Measurements from ENCODE around the gene KRTAP10-7. TPM values are rescaled to one million over a fixed set of nuclear protein-coding genes. Genes with fewer than 3 reads are reported as not detected.

The KRTAP10-7 gene
- total RNA-seq, 2 donors from 2014 or later = not detected

Other genes with a start within 250 kb of the KRTAP10-7 start
- gene TRPM2, start 247.0 kb upstream of the KRTAP10-7 start, total RNA-seq = 1 to 10 TPM; 2.4 to 3.2 TPM
- gene LRRC3, start 145.1 kb upstream of the KRTAP10-7 start, total RNA-seq = 1 to 10 TPM; 2.8 to 3.8 TPM
- not detected for gene KRTAP10-1, start 60.4 kb upstream of the KRTAP10-7 start, total RNA-seq
- gene KRTAP10-2, start 49.1 kb upstream of the KRTAP10-7 start, total RNA-seq = not detected
- not detected for gene KRTAP10-3, start 41.8 kb upstream of the KRTAP10-7 start, total RNA-seq
- not detected for gene KRTAP10-4, start 26.9 kb upstream of the KRTAP10-7 start, total RNA-seq
- not detected for gene KRTAP10-5, start 20.0 kb upstream of the KRTAP10-7 start, total RNA-seq
- not detected for gene KRTAP10-6, start 8.1 kb upstream of the KRTAP10-7 start, total RNA-seq
- gene KRTAP10-8, start 11.5 kb downstream of the KRTAP10-7 start, total RNA-seq = not detected
- not detected for gene KRTAP10-9, start 26.5 kb downstream of the KRTAP10-7 start, total RNA-seq
- not detected for gene KRTAP10-10, start 36.8 kb downstream of the KRTAP10-7 start, total RNA-seq
- not detected for gene KRTAP10-11, start 45.8 kb downstream of the KRTAP10-7 start, total RNA-seq
- gene KRTAP12-4, start 54.1 kb downstream of the KRTAP10-7 start, total RNA-seq = not detected
- not detected for gene KRTAP12-3, start 57.3 kb downstream of the KRTAP10-7 start, total RNA-seq
- not detected for gene KRTAP12-2, start 66.3 kb downstream of the KRTAP10-7 start, total RNA-seq
- not detected for gene KRTAP12-1, start 81.6 kb downstream of the KRTAP10-7 start, total RNA-seq
- not detected for gene KRTAP10-12, start 96.6 kb downstream of the KRTAP10-7 start, total RNA-seq
- gene TSPEAR, start 111.0 kb downstream of the KRTAP10-7 start, total RNA-seq = not detected
- 10 to 100 TPM; 85.2 to 95.6 TPM for gene UBE2G2, start 201.2 kb downstream of the KRTAP10-7 start, total RNA-seq
- 10 to 100 TPM; 60.1 to 67.8 TPM for gene SUMO3, start 217.5 kb downstream of the KRTAP10-7 start, total RNA-seq

All from activated T-cell treated with anti-CD3 and anti-CD28 coated beads, Interleukin-2, amount 50 U/mL, for 72 hours (primary cell).